ENCODE measurements around the gene ARHGAP1.
A peak's percentile ranks its signal among the peaks of the same experiment; 100 is the strongest.
"Not testable (repeated sequence)": the region's sequence is repeated elsewhere in the genome, so short reads cannot be mapped to it uniquely, and the experiment has no call there.

The ARHGAP1 gene

DNA sequence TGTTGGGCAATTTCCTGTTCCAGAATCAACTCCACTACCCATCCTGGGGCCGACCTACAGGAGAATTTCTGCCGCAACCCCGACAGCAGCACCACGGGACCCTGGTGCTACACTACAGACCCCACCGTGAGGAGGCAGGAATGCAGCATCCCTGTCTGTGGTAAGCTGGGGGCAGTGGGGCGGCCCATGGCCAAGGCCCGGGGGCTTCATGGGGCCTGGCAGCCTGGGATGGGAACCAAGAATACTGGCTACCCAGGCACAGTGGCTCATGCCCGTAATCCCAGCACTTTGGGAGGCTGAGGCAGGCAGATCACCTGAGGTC, 22.9 kb upstream of the ARHGAP1 start:
- no peak for DNase-seq (ENCODE audit: low read depth)

DNA sequence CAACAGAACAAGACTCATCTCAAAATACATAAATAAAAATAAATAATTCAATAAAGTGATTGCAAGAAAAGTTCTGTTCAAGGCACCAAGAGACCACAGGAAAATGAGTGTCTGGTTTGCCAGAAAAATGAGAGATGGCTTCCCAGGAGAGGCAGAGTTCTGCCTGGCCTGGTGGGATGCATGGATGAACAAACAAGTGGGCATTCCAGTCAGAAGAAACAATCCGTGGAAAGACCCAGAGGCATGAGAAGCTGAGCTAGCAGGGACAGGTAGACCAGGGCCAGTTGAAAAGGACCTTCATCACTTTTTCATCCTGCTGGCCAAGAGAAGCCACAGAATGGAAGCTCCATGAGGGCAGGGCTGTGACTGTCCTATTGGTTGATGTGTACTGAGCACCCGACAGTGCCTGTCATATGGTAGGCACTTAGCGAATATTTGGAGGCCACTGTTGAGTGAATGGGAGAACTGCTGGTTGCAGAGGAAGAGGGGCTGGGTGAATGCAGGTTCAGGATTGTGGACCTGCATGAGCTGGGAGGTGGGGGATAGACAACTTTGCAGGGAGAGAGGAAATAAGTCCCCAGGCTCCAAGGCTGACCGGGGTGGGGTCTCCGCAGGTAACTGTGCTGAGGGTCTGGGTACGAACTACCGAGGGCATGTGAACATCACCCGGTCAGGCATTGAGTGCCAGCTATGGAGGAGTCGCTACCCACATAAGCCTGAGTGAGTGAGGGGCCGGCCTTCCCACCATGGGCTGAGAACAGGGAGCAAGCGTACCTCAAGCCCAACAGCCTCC, 22.3 kb upstream of the ARHGAP1 start:
- DNase-seq (ENCODE audit: low read depth), result no peak

DNA sequence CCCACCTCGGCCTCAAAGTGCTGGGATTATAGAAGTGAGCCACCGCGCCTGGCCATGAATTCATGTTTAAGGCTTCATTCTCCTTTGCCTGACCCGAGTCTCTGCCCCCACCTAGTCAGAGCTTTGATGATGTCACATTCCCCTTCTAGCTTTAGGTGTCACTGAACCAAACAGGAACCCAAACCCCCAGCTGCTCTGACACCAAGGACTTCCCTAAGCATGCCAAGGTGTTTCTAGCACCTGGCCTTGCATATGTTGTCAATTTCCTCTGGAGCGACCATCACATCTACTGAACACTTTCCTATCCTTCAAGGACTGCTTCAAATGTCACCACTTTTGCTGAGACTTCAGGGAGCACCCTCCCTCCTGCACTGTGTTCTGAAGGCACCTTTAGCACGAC, 20.9 kb upstream of the ARHGAP1 start:
- no peak for DNase-seq (ENCODE audit: low read depth)

DNA sequence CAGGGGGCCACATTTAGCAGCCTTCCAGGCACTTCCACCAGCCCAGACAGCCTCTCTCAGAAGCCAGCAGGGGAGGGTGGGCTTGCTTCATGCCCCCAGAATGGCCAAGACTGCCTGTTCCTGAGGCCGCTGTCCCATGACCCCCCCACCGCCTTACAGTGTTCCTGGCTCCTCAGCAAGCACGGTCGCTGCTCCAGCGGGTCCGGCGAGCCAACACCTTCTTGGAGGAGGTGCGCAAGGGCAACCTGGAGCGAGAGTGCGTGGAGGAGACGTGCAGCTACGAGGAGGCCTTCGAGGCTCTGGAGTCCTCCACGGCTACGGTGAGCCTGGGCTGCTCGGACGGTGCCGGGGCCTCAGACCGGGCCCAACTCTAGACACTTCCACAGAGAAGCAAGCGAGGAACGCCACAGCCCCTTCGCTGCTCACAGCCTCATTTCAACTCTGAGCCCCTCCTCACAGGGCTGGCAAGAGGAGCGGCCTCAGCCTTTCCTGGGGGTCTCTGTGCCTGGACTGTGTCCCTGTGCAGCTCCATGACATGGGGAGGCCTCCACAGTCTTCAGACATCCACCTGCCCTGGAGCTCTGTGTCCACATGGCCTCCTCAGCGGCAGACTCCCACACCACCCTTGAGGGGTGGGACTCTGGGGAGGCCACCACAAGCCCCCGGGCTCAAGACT, 19.3 kb upstream of the ARHGAP1 start:
- DNase-seq (ENCODE audit: low read depth), result no peak

DNA sequence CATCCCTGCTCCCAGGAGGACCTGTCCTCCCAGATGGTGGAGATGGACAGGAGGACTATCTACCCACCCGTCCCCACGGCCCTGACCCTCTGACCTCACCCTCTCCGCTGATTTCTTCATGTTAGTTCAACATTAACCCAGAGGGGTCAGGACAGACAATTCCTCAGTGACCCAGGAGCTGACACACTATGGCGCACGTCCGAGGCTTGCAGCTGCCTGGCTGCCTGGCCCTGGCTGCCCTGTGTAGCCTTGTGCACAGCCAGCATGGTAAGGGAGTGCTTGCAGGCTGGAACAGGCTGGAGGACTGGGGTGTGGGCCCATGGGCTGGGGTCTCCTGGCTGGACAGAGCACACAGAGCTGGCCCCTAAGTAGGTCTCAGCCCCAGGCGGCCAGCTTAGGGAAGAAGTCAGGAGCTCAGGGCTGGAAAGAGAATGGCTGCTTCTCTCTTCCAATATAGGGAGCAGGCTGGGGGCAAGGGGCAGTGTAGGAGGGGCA, 18.7 kb upstream of the ARHGAP1 start, which contains the start of gene F2:
TSS of gene F2 (plus strand) at position 166 of the 495 bp plus-strand sequence. CDS start at position 189, 23 bp downstream.
- no peak for DNase-seq (ENCODE audit: low read depth)

DNA sequence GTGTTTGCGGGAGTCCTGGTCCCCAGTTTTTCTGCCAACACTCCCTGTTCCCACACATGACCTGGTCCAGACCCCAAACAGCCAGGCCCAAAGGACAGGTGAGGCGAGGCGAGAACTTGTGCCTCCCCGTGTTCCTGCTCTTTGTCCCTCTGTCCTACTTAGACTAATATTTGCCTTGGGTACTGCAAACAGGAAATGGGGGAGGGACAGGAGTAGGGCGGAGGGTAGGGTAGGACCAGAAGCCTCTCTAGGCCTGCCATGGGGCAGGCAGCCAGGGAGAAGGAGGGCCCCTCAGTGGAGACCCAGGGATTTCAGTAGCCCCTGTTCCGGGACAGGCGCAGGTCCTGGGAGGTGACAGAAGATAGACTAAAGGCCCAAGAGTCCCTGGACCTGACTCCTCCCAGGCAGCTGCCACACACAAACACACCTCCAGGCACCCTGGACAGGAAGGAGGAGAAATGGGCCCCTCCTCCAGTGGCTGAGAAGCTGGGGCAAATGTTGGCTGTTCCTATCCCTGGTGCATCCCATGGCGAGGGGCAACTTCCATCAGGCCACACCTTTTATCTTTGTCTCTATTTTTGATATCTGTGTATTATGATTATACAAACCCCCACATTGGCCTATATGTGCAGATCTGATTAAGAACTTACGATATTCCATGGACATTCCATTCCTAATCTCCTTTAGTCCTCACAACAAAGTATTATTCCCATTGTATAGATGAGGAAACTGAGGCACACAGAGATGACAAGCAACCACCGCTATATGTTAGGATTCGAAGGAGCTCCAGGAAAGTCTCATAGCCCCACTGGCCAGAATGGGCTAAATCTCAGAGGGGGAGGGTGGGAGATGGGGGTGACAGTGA, 18.0 kb upstream of the ARHGAP1 start:
- DNase-seq (ENCODE audit: low read depth), result no peak

DNA sequence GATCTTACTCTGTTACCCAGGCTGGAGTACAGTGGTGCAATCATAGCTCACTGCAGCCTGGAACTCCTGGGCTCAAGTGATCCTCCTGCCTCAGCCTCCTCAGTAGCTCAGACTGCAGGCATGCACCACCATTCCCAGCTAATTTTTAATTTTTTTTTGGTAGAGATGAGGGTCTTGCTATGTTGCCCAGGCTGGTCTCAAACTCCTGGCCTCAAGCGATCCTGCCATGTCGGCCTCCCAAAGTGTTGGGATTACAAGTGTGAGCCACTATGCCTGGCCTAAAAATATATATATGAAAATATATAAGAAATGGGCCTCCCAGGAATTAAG, 17.4 kb upstream of the ARHGAP1 start:
- DNase-seq (ENCODE audit: low read depth), result not testable (repeated sequence)

DNA sequence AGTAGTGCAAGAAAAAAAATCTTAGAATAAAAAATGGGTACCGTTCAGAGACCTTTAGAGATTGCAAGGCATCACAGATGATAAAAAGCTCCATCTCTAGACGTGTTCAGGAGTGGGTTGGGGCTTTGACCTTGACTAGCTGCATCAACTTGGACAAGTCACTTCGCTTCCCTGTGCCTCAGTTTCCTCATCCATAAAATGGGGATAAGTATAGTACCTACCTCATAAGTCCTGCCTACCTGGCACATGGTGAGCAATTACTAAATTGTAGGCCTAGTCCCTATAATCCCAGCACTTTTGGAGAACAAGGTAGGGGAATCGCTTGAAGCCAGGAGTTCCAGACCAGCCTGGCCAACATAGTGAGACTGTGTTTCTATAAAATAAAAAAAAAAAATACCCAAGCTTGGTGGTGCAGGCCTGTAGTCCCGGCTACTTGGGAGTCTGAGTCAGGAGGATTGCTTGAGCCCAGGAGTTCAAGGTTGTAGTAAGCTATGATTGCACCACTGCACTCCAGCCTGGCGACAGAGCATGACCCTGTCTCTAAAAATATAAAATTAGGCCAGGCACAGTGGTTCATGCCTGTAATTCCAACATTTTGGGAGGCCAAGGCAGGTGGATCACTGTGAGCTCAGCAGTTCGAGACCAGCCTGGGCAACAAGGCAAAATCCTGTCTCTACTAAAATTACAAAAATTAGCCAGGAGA, 12.6 kb upstream of the ARHGAP1 start:
- DNase-seq (ENCODE audit: low read depth), result no peak

DNA sequence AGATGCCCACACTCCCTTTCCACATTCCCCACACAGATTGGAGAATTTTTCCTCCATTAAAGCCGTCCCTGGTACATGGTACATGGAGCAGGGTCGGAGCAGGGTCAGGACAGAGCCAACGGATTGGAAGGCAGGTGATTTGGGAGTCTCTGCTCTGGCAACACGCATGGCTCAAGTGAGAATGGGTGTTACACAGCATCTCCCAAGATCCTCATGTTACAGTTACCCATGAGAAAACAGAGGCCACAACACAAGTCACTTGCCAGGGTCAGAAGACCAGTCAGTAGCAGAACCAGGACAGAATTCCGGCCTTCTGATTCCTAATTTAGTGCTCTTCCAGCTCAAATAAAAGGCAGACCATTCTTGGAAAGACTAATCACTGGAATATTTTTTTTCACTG, 10.9 kb upstream of the ARHGAP1 start:
- no peak for DNase-seq (ENCODE audit: low read depth)

DNA sequence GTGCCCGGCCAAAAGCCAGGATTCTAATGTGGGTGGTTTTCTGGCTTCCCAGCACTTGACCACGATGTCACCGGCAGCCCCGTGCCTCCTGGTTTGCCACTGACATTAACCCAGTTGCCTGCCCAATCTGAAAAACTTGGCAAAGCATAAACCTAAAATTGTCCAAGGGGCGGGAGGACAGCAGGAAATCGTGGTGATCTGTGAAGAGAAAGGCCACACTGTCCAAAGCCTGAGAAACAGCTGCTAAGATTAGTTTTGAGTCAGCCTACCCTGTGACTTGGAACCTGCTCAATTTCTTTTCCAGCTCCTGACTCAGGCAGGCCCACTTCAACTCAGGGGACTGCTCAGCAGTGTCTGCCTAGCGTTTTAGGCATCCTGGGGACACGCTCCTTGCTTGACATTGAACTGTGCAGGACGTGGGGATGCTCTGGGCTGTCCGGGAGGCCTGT, 10.4 kb upstream of the ARHGAP1 start:
- DNase-seq (ENCODE audit: low read depth), result peak; percentile 85

DNA sequence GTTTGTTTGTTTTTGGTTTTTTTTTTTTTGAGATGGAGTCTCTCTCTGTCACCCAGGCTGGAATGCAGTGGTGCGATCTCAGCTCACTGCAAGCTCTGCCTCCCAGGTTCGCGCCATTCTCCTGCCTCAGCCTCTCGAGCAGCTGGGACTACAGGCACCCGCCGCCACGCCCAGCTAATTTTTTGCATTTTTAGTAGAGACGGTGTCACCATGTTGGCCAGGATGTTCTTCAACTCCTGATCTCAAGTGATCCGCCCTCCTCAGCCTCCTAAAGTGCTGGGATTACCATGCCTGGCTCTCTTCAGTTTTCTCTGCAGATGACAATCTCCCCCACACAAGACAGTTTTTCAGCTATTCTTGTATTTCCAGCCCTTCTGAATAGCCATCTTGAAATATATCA, 8.9 kb upstream of the ARHGAP1 start:
- DNase-seq (ENCODE audit: low read depth), result not testable (repeated sequence)

DNA sequence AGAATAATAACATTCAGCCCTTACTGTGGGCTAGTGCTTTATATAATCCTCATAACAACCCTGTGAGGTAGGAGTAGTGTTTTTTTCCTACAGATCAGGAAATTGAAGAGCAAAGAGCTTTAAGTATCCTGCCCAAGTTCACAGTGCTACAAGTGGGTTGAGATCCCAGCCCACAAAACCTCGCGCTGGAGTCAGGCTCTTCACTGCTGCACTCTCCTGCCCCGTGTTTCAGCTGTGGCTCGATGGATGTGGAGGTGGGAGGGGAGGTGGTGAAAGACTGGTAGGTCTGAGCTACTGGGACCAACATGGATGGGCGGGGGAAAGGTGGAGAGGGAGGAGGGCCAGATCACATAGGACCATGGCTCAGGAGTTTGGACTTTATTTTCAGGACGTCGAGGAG, 6.5 kb upstream of the ARHGAP1 start:
- no peak for DNase-seq (ENCODE audit: low read depth)

DNA sequence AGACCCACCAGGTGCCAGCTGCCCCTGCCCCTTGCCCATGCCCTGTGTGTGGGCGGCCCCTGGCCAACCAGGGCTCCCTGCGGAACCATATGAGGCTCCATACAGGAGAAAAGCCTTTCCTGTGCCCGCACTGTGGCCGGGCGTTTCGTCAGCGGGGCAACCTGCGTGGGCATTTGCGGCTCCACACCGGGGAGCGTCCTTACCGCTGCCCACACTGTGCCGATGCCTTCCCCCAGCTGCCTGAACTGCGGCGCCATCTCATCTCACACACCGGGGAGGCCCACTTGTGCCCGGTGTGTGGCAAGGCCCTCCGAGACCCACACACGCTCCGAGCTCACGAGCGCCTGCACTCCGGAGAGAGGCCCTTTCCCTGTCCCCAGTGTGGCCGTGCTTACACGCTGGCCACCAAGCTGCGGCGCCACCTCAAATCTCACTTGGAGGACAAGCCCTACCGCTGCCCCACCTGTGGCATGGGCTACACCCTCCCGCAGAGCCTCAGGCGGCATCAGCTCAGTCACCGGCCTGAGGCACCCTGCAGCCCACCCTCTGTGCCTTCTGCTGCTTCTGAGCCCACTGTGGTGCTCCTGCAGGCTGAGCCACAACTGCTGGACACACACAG, 4.8 kb upstream of the ARHGAP1 start:
- DNase-seq (ENCODE audit: low read depth), result no peak

DNA sequence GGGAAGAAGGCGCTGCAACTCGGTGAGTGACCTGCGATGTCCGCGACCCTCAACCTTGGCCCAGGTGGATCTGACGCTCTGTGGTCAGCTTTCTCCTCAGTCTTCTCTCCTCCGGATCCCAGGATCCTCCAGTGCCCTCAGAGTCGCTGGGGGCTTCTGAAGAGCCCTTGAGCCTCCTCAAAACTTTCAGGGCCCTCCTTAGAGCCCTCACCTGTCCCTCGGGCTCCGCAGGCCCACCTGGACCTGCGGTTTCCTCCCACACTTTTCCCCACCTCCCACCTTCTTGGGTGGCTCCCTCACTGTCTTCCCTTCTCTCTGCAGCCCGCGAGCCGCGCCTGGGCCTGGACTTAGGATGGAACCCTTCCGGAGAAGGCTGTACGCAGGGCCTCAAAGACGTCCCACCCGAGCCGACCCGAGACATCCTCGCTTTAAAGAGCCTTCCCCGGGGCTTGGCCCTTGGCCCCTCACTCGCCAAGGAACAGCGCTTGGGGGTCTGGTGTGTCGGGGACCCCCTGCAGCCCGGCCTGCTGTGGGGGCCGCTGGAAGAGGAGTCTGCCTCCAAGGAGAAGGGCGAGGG, 747 bp upstream of the ARHGAP1 start:
- no peak for DNase-seq (ENCODE audit: low read depth)

DNA sequence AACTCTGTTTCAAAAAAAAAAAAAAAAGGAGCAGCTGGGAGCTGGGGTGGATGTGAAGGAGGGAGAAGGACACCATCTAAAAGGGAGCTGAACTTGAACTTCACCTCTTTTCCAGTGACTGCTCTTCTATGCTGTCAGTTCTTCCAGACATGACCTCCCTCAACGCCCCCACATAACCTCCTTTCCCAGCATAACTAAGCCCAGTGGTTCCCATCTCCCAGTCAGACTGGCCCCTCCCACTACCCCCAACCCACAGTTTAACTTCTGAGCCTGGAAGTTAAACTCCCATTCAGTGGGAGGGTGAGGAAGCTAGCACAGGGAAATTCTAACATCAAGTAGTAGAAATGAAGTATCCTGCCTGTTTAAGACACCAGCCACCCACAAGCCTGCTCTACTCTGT, 1.8 kb downstream of the ARHGAP1 start:
- DNase-seq (ENCODE audit: low read depth), result no peak

DNA sequence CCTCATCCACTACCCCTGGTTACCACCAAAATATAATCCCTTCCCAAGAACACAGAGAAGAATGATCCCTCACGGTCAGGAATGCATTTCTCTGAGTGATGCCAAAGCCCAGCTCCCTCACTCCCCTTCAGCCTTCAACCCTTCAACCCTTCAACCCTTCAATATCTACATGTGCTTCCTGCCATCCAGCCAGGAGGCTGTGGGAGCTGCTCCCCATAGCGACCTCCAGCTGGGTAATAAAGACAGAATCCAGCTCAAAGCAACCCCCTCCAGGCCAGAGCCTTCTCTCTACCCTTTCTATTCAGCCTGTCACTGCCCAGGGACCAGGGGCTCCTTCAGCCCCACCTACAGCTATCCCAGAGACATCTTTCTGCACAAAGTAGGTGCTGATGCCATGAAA, 2.7 kb downstream of the ARHGAP1 start:
- no peak for DNase-seq (ENCODE audit: low read depth)

DNA sequence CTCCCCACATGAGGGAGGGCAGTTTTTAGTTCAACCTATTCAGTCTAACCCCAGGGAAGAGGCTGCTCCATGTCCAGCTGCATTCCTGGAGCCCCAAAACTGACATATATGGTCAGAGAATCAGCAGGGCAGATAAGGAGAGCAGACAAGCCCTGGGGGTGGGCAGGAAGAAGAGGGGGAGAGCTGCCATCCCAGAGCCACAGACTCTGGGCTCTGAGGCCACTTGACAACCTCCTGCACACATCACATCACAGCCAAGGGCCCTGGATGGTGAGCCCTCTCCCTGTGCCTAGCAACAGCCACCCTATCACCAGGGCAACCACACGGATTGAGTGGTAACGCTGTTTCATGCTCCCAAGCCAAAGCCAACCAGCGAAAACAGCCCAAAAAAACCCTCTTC, 3.1 kb downstream of the ARHGAP1 start:
- DNase-seq (ENCODE audit: low read depth), result no peak

DNA sequence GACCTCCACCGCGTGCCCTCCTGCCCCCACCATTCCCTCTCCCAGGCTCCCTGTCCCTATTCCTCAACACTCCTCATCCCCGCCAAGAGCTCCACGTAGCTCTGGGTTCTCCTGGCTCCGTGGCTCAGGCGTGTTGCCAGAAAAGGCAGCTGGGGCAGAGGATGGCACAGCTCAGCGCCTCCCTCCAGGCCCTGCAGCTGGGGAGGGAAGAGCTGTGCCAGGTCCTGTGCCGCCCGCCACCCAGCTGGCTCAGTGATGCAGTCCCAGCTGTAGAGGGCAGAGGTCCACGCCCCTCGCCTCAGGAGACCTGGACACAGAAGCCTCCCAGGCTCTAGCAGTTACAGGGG, 4.2 kb downstream of the ARHGAP1 start:
- no peak for DNase-seq (ENCODE audit: low read depth)

DNA sequence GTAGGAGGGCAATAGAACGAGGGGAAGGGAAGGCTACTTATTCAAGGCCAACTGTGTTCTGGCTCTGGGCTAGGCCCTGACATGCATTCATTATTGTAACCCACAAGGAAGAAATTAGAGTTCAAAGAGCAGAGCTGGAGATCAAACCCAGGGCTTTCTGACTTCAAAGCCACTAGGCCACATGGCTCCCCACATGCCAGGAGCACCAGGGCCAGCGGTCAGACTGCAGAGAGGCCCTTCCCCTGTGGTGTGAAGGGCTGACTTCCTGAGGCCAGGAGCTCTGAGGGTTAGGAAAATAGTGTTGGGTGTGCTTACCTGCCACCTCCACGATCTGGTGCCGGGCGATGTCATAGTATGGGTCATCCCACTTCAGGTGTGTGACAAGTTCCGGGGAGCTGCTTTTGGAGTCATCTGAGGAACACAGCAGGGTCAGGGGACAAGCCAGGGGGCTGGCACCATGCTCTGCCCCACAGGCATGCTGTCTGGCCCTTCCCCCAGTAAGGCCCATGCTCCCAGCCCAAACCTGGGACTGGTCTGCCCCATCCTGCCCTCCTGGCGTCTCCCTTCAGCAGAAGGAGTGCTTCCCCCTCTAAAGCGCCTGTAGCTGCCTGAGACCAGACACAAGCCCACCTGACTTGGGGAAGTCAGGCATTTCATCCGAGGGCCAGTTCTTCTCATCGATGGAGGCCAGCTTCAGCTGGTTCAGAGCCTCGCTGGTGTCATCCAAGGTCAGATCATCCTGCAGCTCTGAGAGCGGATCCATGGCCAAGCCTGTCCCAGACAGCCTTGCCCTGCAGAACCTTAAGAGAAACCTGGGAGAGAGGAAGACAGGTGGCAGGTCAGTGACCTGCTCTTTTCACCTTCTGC, 4.8 kb downstream of the ARHGAP1 start:
- no peak for DNase-seq (ENCODE audit: low read depth)

DNA sequence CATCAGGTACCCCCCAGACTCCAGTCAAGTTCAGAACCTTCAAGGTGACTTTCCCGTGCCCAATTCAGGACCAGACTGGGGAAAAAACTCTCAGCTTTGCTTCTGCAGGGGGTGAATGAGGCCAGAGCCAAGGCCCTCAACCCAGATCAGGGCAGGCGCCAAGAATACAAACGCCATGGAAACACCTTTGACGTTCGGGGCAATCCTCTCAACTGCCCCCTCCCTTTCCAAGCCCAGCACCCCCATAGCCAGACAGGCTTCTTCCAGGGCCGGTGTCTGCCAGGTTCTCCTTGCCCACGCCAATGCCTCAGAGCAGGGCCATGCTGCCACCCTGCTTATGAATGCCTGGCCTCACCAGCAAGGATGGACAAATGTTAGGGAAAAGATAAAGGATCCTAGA, 5.8 kb downstream of the ARHGAP1 start:
- no peak for DNase-seq (ENCODE audit: low read depth)
